HG02588 (cell line): ENCODE data around the gene PALM2AKAP2.

Experiments used
- ATAC-seq: cut with Tn5 transposase; IDR thresholded peaks from one replicate; pipeline ENCODE4 v1.9.1; 2021; ENCODE audit warnings: mild to moderate bottlenecking, moderate library complexity; ENCODE audit not compliant: unreplicated experiment

The PALM2AKAP2 gene

GRCh38 chr9:109779711-109780452 is at the start of gene PALM2AKAP2:
Gene PALM2AKAP2, plus strand, starts transcription at chr9:109780198. Its CDS starts 291 bp downstream, at chr9:109780489.
- ATAC-seq, result no peak

GRCh38 chr9:109730228-109730627 is 49.8 kb upstream of the PALM2AKAP2 start:
- ATAC-seq, result no peak

GRCh38 chr9:109733690-109734089 is 46.3 kb upstream of the PALM2AKAP2 start:
- no peak for ATAC-seq

GRCh38 chr9:109734814-109735213 is 45.2 kb upstream of the PALM2AKAP2 start:
- no peak for ATAC-seq

GRCh38 chr9:109735801-109736200 is 44.2 kb upstream of the PALM2AKAP2 start:
- no peak for ATAC-seq

GRCh38 chr9:109737295-109737694 is 42.7 kb upstream of the PALM2AKAP2 start:
- no peak for ATAC-seq

- no peak for ATAC-seq
These were observed 40.2 kb upstream of the PALM2AKAP2 start for GRCh38 chr9:109739760-109740159.

- no peak for ATAC-seq
These were observed 37.1 kb upstream of the PALM2AKAP2 start for GRCh38 chr9:109742776-109743348.

GRCh38 chr9:109743696-109744095 is 36.3 kb upstream of the PALM2AKAP2 start:
- ATAC-seq, result no peak

- no peak for ATAC-seq
These were observed 34.4 kb upstream of the PALM2AKAP2 start for GRCh38 chr9:109745335-109746283.

GRCh38 chr9:109751253-109751652 is 28.7 kb upstream of the PALM2AKAP2 start:
- no peak for ATAC-seq

GRCh38 chr9:109753308-109753707 is 26.7 kb upstream of the PALM2AKAP2 start:
- ATAC-seq, result no peak

- ATAC-seq, result no peak
These were observed 25.0 kb upstream of the PALM2AKAP2 start for GRCh38 chr9:109755040-109755439.

- no peak for ATAC-seq
These were observed 20.4 kb upstream of the PALM2AKAP2 start for GRCh38 chr9:109759589-109759988.

- no peak for ATAC-seq
These were observed 14.7 kb upstream of the PALM2AKAP2 start for GRCh38 chr9:109765278-109765677.

- ATAC-seq, result no peak
These were observed 14.2 kb upstream of the PALM2AKAP2 start for GRCh38 chr9:109765830-109766229.

GRCh38 chr9:109766351-109766750 is 13.6 kb upstream of the PALM2AKAP2 start:
- ATAC-seq, result no peak

GRCh38 chr9:109767404-109767803 is 12.6 kb upstream of the PALM2AKAP2 start:
- no peak for ATAC-seq

GRCh38 chr9:109767814-109768213 is 12.2 kb upstream of the PALM2AKAP2 start:
- no peak for ATAC-seq

GRCh38 chr9:109769250-109769649 is 10.7 kb upstream of the PALM2AKAP2 start:
- no peak for ATAC-seq

GRCh38 chr9:109770101-109770500 is 9.9 kb upstream of the PALM2AKAP2 start:
- no peak for ATAC-seq
